ENCODE data around the gene PSME2.

PSME2 gene

DNA sequence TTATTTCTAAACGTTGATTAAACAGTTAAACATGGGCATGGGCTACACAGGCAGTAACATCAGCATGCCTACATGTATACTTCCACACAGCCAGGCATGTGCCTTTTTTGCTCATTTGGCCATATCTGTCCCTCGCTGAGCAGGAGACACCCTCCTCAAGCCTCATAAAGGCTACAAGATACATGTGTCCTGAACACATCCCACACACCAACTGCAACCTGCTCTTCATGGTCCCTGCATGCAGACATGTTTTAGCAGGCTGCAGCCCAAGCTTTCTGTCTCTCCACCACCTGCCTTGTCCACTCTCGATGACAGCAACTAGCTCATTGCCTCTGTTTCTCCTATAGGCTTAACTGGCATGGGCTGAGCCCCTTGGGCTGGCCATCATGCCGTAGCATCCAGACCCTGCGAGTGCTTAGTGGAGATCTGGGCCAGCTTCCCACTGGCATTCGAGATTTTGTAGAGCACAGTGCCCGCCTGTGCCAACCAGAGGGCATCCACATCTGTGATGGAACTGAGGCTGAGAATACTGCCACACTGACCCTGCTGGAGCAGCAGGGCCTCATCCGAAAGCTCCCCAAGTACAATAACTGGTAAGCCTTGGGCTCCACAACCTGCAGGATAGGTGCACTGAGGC is 49.7 kb downstream of the PSME2 start:
- Histone ChIP-seq H4K8ac (ENCODE audit: low read depth, low read length) (no peak overlapping the region), H3K79me2 (ENCODE audit: control insufficient read depth, insufficient read depth, low read length, poor library complexity) (peaks cover 6% of the 10 kb centered on the region), H2BK12ac (ENCODE audit: low read length) (no peak overlapping the region), H2BK5ac (ENCODE audit: low read depth, low read length, poor library complexity) (no peak overlapping the region), H3K18ac (ENCODE audit: low read length) (no peak overlapping the region), H3K27me3 (ENCODE audit: insufficient read depth, low read length) (no peaks in the 10 kb centered on the region), H3K14ac (ENCODE audit: low read length) (no peak overlapping the region), H4K91ac (ENCODE audit: low read depth, low read length) (no peak overlapping the region), H2AK5ac (ENCODE audit: low read length) (no peak overlapping the region), H4K12ac (ENCODE audit: low read depth, low read length) (no peak overlapping the region), H3K79me1 (ENCODE audit: low read length) (peaks cover 11% of the 10 kb centered on the region), H2BK120ac (ENCODE audit: insufficient read depth, low read length, poor library complexity) (no peak overlapping the region), H3K9ac (ENCODE audit: low read length) (no peak overlapping the region), H3K4me1 (ENCODE audit: control insufficient read depth in 1 of 2, insufficient read depth in 2 of 2, low read length in 2 of 2) (peaks cover 0 to 14% of the 10 kb centered on the region in 2 experiments), H3K23ac (ENCODE audit: low read length) (no peak overlapping the region), H3K27ac (ENCODE audit: low read depth, low read length) (no peak overlapping the region), H3K9me3 (ENCODE audit: insufficient read depth, low read depth, low read length) (peaks cover 2% of the 10 kb centered on the region), H3K4ac (ENCODE audit: low read depth, low read length) (no peak overlapping the region), H2AFZ (ENCODE audit: insufficient read depth, low read length, poor library complexity) (no peak overlapping the region), H3K4me2 (ENCODE audit: low read length) (no peak overlapping the region), H3K36me3 (ENCODE audit: control insufficient read depth in 1 of 2, insufficient read depth in 2 of 2, low read length in 2 of 2) (peaks cover 15 to 17% of the 10 kb centered on the region in 2 experiments), H3K4me3 (ENCODE audit: low read depth, low read length) (no peak overlapping the region)
- no peak for DNase-seq
- no CpG with 5 or more reads among the region's 8 CpGs for WGBS (ENCODE audit: extremely low coverage, insufficient coverage, insufficient read length)

DNA sequence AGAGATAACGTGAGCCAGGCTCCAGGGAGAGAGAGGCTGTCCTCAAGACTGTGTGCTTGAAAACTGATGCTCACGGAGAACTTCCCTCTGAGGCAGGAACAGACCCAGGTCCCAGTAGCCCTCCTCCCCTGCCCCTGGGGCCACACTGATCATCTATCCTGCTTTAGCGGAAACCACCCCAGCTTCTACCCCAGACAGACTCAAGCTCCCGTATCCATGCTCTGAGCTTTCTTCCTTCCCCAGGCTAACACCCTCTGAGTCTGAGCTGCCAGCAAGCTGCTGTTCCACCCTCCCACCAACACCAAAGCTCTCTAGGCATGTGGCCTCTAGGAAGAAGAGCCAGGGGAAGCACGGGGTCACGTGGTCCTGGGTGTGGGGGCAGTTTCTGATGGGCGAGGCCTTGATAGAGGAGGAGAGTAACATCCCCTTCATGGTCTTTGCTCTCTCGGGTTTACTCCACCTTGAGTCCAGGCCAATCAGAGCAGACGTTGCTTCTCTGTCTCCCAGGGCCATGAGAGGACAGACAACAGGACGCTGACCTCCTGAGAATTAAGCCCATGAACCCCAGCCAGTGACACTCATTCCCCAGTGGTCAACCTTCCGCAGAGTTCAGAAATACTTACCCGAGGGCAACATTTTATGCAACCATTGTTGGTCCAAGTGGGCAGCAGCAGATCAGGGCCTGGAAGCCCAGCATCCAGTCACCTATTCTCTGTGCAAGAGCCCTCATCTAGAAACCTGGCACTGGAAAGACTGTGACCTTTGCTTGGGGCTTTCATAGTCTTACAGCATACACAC is 50.9 kb downstream of the PSME2 start:
- no peak overlapping the region for H3K23ac ChIP-seq (ENCODE audit: low read length)
- no peak overlapping the region for H3K18ac ChIP-seq (ENCODE audit: low read length)
- no peak overlapping the region for H3K27ac ChIP-seq (ENCODE audit: low read depth, low read length)
- H4K91ac ChIP-seq (ENCODE audit: low read depth, low read length) = no peak overlapping the region
- H2BK120ac ChIP-seq (ENCODE audit: insufficient read depth, low read length, poor library complexity) = no peak overlapping the region
- H2BK12ac ChIP-seq (ENCODE audit: low read length) = no peak overlapping the region
- no peak overlapping the region for H2AK5ac ChIP-seq (ENCODE audit: low read length)
- H3K4ac ChIP-seq (ENCODE audit: low read depth, low read length) = no peak overlapping the region
- H3K4me1 ChIP-seq (ENCODE audit: control insufficient read depth in 1 of 2, insufficient read depth in 2 of 2, low read length in 2 of 2) = peaks cover 0 to 14% of the 10 kb centered on the region in 2 experiments
- H3K27me3 ChIP-seq (ENCODE audit: insufficient read depth, low read length) = no peaks in the 10 kb centered on the region
- peaks cover 6% of the 10 kb centered on the region for H3K79me2 ChIP-seq (ENCODE audit: control insufficient read depth, insufficient read depth, low read length, poor library complexity)
- H3K9me3 ChIP-seq (ENCODE audit: insufficient read depth, low read depth, low read length) = peaks cover 2% of the 10 kb centered on the region
- no CpG with 5 or more reads among the region's 12 CpGs for WGBS (ENCODE audit: extremely low coverage, insufficient coverage, insufficient read length)
- peaks cover 12 to 17% of the 10 kb centered on the region in 2 experiments for H3K36me3 ChIP-seq (ENCODE audit: control insufficient read depth in 1 of 2, insufficient read depth in 2 of 2, low read length in 2 of 2)
- peak overlapping the region; percentile 88 for H3K4me2 ChIP-seq (ENCODE audit: low read length)
- H2AFZ ChIP-seq (ENCODE audit: insufficient read depth, low read length, poor library complexity) = peak overlapping the region; percentile 53
- DNase-seq = no peak
- no peak overlapping the region for H2BK5ac ChIP-seq (ENCODE audit: low read depth, low read length, poor library complexity)
- H3K14ac ChIP-seq (ENCODE audit: low read length) = peak overlapping the region; percentile 28
- H4K8ac ChIP-seq (ENCODE audit: low read depth, low read length) = peak overlapping the region; percentile 77
- H3K4me3 ChIP-seq (ENCODE audit: low read depth, low read length) = no peak overlapping the region
- H3K79me1 ChIP-seq (ENCODE audit: low read length) = peaks cover 11% of the 10 kb centered on the region
- no peak overlapping the region for H4K12ac ChIP-seq (ENCODE audit: low read depth, low read length)
- no peak overlapping the region for H3K9ac ChIP-seq (ENCODE audit: low read length)

GRCh38 chr14:24094841-24095270 is 51.6 kb downstream of the PSME2 start:
- Histone ChIP-seq H3K4me2 (ENCODE audit: low read length) (peak overlapping the region; percentile 88), H2BK12ac (ENCODE audit: low read length) (no peak overlapping the region), H2BK120ac (ENCODE audit: insufficient read depth, low read length, poor library complexity) (peak overlapping the region; percentile 70), H3K23ac (ENCODE audit: low read length) (no peak overlapping the region), H2AFZ (ENCODE audit: insufficient read depth, low read length, poor library complexity) (peak overlapping the region; percentile 53), H4K91ac (ENCODE audit: low read depth, low read length) (peak overlapping the region; percentile 88), H4K8ac (ENCODE audit: low read depth, low read length) (peak overlapping the region; percentile 77), H2BK5ac (ENCODE audit: low read depth, low read length, poor library complexity) (peak overlapping the region; percentile 42), H3K36me3 (ENCODE audit: control insufficient read depth in 1 of 2, insufficient read depth in 2 of 2, low read length in 2 of 2) (peaks cover 9 to 14% of the 10 kb centered on the region in 2 experiments), H3K27me3 (ENCODE audit: insufficient read depth, low read length) (no peaks in the 10 kb centered on the region), H3K14ac (ENCODE audit: low read length) (peak overlapping the region; percentile 87), H3K4me1 (ENCODE audit: control insufficient read depth in 1 of 2, insufficient read depth in 2 of 2, low read length in 2 of 2) (peaks cover 0 to 14% of the 10 kb centered on the region in 2 experiments), H2AK5ac (ENCODE audit: low read length) (peak overlapping the region; percentile 24), H3K4me3 (ENCODE audit: low read depth, low read length) (peak overlapping the region; percentile 72), H3K4ac (ENCODE audit: low read depth, low read length) (peak overlapping the region; percentile 71), H4K12ac (ENCODE audit: low read depth, low read length) (peak overlapping the region; percentile 87), H3K79me2 (ENCODE audit: control insufficient read depth, insufficient read depth, low read length, poor library complexity) (peaks cover 6% of the 10 kb centered on the region), H3K79me1 (ENCODE audit: low read length) (peaks cover 11% of the 10 kb centered on the region), H3K27ac (ENCODE audit: low read depth, low read length) (peak overlapping the region; percentile 70), H3K18ac (ENCODE audit: low read length) (peak overlapping the region; percentile 85), H3K9ac (ENCODE audit: low read length) (peak overlapping the region; percentile 72), H3K9me3 (ENCODE audit: insufficient read depth, low read depth, low read length) (no peaks in the 10 kb centered on the region)
- peak in 1 of 2 donors; percentile 7 for DNase-seq
- no CpG with 5 or more reads among the region's 14 CpGs for WGBS (ENCODE audit: extremely low coverage, insufficient coverage, insufficient read length)

GRCh38 chr14:24093901-24094840 is 52.2 kb downstream of the PSME2 start, which contains the start of gene PCK2:
PCK2 (plus strand) TSS chr14:24094311; CDS start chr14:24094406, 95 bp downstream.
- Histone ChIP-seq H4K12ac (ENCODE audit: low read depth, low read length) (peak within 1 kb of the TSS; percentile 87), H2BK120ac (ENCODE audit: insufficient read depth, low read length, poor library complexity) (peak within 1 kb of the TSS; percentile 70), H2AFZ (ENCODE audit: insufficient read depth, low read length, poor library complexity) (peak within 1 kb of the TSS; percentile 53), H3K18ac (ENCODE audit: low read length) (peak within 1 kb of the TSS; percentile 85), H3K27me3 (ENCODE audit: insufficient read depth, low read length) (no peaks in the 10 kb centered on the region), H3K9ac (ENCODE audit: low read length) (peak within 1 kb of the TSS; percentile 72), H2BK5ac (ENCODE audit: low read depth, low read length, poor library complexity) (peak within 1 kb of the TSS; percentile 42), H3K4me1 (ENCODE audit: control insufficient read depth in 1 of 2, insufficient read depth in 2 of 2, low read length in 2 of 2) (peaks cover 0 to 14% of the 10 kb centered on the region in 2 experiments), H3K9me3 (ENCODE audit: insufficient read depth, low read depth, low read length) (no peaks in the 10 kb centered on the region), H2BK12ac (ENCODE audit: low read length) (peak within 1 kb of the TSS; percentile 23), H4K8ac (ENCODE audit: low read depth, low read length) (peak within 1 kb of the TSS; percentile 77), H3K4me3 (ENCODE audit: low read depth, low read length) (peak within 1 kb of the TSS; percentile 72), H3K14ac (ENCODE audit: low read length) (peak within 1 kb of the TSS; percentile 87), H3K79me1 (ENCODE audit: low read length) (peaks cover 11% of the 10 kb centered on the region), H4K91ac (ENCODE audit: low read depth, low read length) (peak within 1 kb of the TSS; percentile 88), H3K36me3 (ENCODE audit: control insufficient read depth in 1 of 2, insufficient read depth in 2 of 2, low read length in 2 of 2) (peaks cover 6 to 11% of the 10 kb centered on the region in 2 experiments), H3K27ac (ENCODE audit: low read depth, low read length) (peak within 1 kb of the TSS; percentile 70), H3K4me2 (ENCODE audit: low read length) (peak within 1 kb of the TSS; percentile 88), H3K79me2 (ENCODE audit: control insufficient read depth, insufficient read depth, low read length, poor library complexity) (peaks cover 6% of the 10 kb centered on the region), H3K4ac (ENCODE audit: low read depth, low read length) (peak within 1 kb of the TSS; percentile 71), H2AK5ac (ENCODE audit: low read length) (peak within 1 kb of the TSS; percentile 84), H3K23ac (ENCODE audit: low read length) (no peak within 1 kb of the TSS)
- WGBS (ENCODE audit: extremely low coverage, insufficient coverage, insufficient read length) = no CpG with 5 or more reads among the region's 68 CpGs
- DNase-seq = peak; percentile 69 to 86

All from trophoblast cell (in vitro differentiated cells and primary cell).